ENCODE data around the gene SORCS2. TPM values are rescaled to one million over a fixed set of nuclear protein-coding genes. Genes with fewer than 3 reads are reported as not detected.

Gene SORCS2
- polyA plus RNA-seq, 3 donors: 0.46 to 0.55 TPM; not detected in 1

- intact Hi-C loops (cut with micrococcal nuclease): no loop called here
These were observed 572.1 kb downstream of the SORCS2 start for GRCh38 chr4:7764466-7764865.

GRCh38 chr4:7765666-7766065 lies 573.3 kb downstream of the SORCS2 start:
- no peak overlapping the region for H3K27ac Mint-ChIP-seq
- H3K4me3 Mint-ChIP-seq: no peak overlapping the region
- H3K36me3 ChIP-seq (replicated peaks in 1 of 2; ENCODE audit: control insufficient read depth in 1 of 2, insufficient read depth in 2 of 2, low read length in 2 of 2): no peaks in the 10 kb centered on the region
- H3K4me3 ChIP-seq (replicated peaks in 1 of 3; ENCODE audit: low read depth in 2 of 3, low read length in 3 of 3): no peak overlapping the region
- no peak overlapping the region for H3K27ac ChIP-seq (ENCODE audit: low read depth in 1 of 2, low read length in 2 of 2)
- DNase-seq: no peak
- H3K9me3 Mint-ChIP-seq: peaks cover 0 to 8% (median 0%) of the 10 kb centered on the region in 7 donors
- no peak overlapping the region for H2AFZ ChIP-seq (ENCODE audit: insufficient read depth, low read depth, low read length, poor library complexity, severe bottlenecking)
- peaks cover 5 to 16% (median 9%) of the 10 kb centered on the region in 3 donors for H3K27me3 Mint-ChIP-seq (ENCODE audit: low read depth in 3 of 3)
- no peak overlapping the region for H3K9ac ChIP-seq (ENCODE audit: insufficient read depth, low read length, poor library complexity, severe bottlenecking)
- H3K4me2 ChIP-seq (replicated peaks; ENCODE audit: extremely low read depth, low read length, poor library complexity, severe bottlenecking): no peak overlapping the region
- H4K20me1 ChIP-seq (ENCODE audit: insufficient read depth, low read length): no peaks in the 10 kb centered on the region
- no peaks in the 10 kb centered on the region for H3K9me3 ChIP-seq (replicated peaks in 1 of 2; ENCODE audit: control insufficient read depth in 1 of 2, insufficient read depth in 1 of 2, low read length in 2 of 2)
- no peaks in the 10 kb centered on the region for H3K79me2 ChIP-seq (ENCODE audit: insufficient read depth, low read length)
- peaks cover 2% of the 10 kb centered on the region for H3K4me1 Mint-ChIP-seq
- no peaks in the 10 kb centered on the region for H3K4me1 ChIP-seq (ENCODE audit: control insufficient read depth in 1 of 2, insufficient read depth in 2 of 2, low read length in 2 of 2)
- TF ChIP-seq CTCF (IDR thresholded peaks at IDR 0.05): no peak
- peaks cover 0 to 21% of the 10 kb centered on the region in 2 donors for H3K36me3 Mint-ChIP-seq
- 94% methylated on average over 12 of the region's 12 CpGs for WGBS (ENCODE audit: insufficient coverage)
- intact Hi-C loops (cut with micrococcal nuclease): no loop called here
- no peaks in the 10 kb centered on the region for H3K27me3 ChIP-seq (ENCODE audit: control insufficient read depth in 2 of 2, insufficient read depth in 2 of 2, low read length in 2 of 2)

More at GRCh38 chr4:7764466-7764865, 572.1 kb downstream of the SORCS2 start:
- no peak for TF ChIP-seq CTCF (IDR thresholded peaks at IDR 0.05)
- 100% methylated on average over 4 of the region's 5 CpGs for WGBS (ENCODE audit: insufficient coverage)
- H3K9ac ChIP-seq (ENCODE audit: insufficient read depth, low read length, poor library complexity, severe bottlenecking): no peak overlapping the region
- H2AFZ ChIP-seq (ENCODE audit: insufficient read depth, low read depth, low read length, poor library complexity, severe bottlenecking): no peak overlapping the region
- H3K36me3 ChIP-seq (replicated peaks in 1 of 2; ENCODE audit: control insufficient read depth in 1 of 2, insufficient read depth in 2 of 2, low read length in 2 of 2): no peaks in the 10 kb centered on the region
- no peaks in the 10 kb centered on the region for H3K79me2 ChIP-seq (ENCODE audit: insufficient read depth, low read length)
- Mint-ChIP-seq H3K27ac (no peak overlapping the region), H3K36me3 (peaks cover 0 to 13% of the 10 kb centered on the region in 2 donors), H3K4me3 (no peak overlapping the region), H3K9me3 (peaks cover 0 to 4% (median 0%) of the 10 kb centered on the region in 7 donors), H3K4me1 (peaks cover 2% of the 10 kb centered on the region), H3K27me3 (ENCODE audit: low read depth in 3 of 3) (peaks cover 2 to 13% (median 7%) of the 10 kb centered on the region in 3 donors)
- H3K27ac ChIP-seq (ENCODE audit: low read depth in 1 of 2, low read length in 2 of 2): no peak overlapping the region
- no peak overlapping the region for H3K4me2 ChIP-seq (replicated peaks; ENCODE audit: extremely low read depth, low read length, poor library complexity, severe bottlenecking)
- H3K4me1 ChIP-seq (ENCODE audit: control insufficient read depth in 1 of 2, insufficient read depth in 2 of 2, low read length in 2 of 2): no peaks in the 10 kb centered on the region
- H3K9me3 ChIP-seq (replicated peaks in 1 of 2; ENCODE audit: control insufficient read depth in 1 of 2, insufficient read depth in 1 of 2, low read length in 2 of 2): no peaks in the 10 kb centered on the region
- no peak overlapping the region for H3K4me3 ChIP-seq (replicated peaks in 1 of 3; ENCODE audit: low read depth in 2 of 3, low read length in 3 of 3)
- DNase-seq: no peak
- H4K20me1 ChIP-seq (ENCODE audit: insufficient read depth, low read length): no peaks in the 10 kb centered on the region
- H3K27me3 ChIP-seq (ENCODE audit: control insufficient read depth in 2 of 2, insufficient read depth in 2 of 2, low read length in 2 of 2): no peaks in the 10 kb centered on the region

Measured in CD14-positive monocyte (primary cell).